Stimulated activated CD4-positive, alpha-beta T cell treated with anti-CD3 and anti-CD28 coated beads, TNF-alpha, amount 100 ng/mL, for 1 hour (primary cell): ENCODE data around the gene CD34.
"Not testable (repeated sequence)": the region's sequence is repeated elsewhere in the genome, so short reads cannot be mapped to it uniquely, and the experiment has no call there.

Experiments used
- DNase-seq, 3 donors: peaks; one replicate each; pipeline ENCODE4 v3.0.0-alpha.2; 2020; ENCODE audit warnings: low read depth in 3 of 3, low spot score in 1 of 3

CD34 gene

DNA sequence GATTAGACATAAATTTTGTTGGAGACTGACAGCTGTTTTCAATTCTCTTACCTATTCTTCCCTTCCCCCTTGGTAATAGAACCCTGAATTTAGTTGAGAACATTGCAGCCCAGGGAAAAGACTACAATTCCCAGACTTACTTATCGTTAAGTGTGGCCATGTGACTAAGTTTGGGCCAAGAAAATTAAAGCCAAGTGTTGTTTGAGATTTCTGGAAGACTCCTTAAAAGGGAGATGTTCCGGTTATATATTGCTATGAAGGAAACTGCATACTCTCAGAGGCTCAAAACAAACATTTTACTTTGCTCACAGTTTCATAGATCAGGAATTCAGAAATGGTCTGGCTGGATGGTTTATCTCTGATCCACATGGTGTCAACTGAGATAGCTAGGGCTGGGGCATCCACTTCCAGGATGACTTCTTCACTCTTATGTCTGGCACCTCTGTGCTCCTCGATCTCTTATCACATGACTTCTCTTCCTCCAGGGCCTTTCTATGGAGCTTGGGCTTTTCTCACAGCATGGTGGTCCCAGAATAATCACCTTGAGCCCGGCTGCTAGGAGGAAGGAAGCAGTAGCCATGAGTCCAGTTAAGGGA, 22.4 kb upstream of the CD34 start:
- DNase-seq: no peak

GRCh38 chr1:207926984-207927383, 16.1 kb upstream of the CD34 start:
- DNase-seq: no peak

DNA sequence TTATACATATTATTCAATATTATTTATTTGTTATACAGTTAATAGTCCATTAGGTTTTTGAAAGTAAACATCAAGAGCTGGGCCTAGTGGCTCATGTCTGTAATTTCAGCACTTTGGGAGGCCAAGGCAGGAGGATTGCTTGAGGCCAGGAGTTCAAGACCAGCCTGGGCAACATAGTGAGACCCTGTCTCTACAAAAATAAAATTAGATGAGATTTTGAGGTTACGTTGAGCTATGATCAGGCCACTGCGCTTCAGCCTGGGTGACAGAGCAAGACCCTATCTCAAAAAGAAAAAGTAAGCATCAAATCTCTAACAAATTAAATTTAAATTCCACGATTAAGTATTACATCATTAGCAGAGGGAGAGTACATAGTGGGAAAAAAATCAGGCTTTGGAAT, 15.0 kb upstream of the CD34 start:
- DNase-seq: not testable (repeated sequence)

DNA sequence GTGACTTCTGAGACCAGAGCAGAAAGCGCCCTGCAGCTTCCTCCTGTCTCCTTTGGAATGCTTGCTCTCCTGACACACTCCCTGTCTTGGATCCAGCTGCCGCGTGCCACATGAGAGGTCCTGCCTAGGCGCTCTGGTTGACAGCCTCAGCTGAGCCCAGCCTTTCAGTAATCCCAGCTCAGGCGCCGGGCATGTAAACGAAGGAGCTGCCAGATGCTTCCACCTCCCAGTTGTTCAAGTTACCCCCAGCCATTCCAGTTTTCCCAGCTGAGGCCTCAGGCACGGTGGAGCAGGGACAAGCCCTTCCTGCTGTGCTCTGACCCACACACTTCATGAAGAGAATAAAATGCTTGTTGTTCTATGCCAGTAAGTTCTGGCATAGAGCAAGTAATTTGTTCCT, 14.3 kb upstream of the CD34 start:
- DNase-seq: no peak

DNA sequence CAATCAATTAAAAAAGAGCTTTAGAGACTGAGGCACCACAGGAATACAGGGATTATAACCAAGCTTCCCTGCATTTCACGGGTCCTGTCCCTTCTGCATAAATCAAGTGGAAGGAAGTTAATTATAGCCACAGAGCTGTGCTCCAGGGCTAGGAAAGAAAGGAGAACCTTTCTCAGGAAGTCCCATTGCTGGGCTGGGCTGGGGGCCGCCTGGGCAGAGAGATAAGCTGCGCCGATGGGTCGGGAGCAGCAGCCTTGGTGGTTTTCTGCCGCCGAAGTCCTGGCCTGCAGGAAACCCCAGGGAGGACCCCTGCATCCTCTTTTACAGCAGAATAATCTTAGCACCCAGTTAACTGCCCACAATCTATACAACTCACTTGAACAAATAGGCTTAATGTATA, 12.6 kb upstream of the CD34 start:
- no peak for DNase-seq

- DNase-seq: no peak
These were observed 12.2 kb upstream of the CD34 start for GRCh38 chr1:207923121-207923520.

GRCh38 chr1:207922554-207922953, 11.6 kb upstream of the CD34 start:
- no peak for DNase-seq

DNA sequence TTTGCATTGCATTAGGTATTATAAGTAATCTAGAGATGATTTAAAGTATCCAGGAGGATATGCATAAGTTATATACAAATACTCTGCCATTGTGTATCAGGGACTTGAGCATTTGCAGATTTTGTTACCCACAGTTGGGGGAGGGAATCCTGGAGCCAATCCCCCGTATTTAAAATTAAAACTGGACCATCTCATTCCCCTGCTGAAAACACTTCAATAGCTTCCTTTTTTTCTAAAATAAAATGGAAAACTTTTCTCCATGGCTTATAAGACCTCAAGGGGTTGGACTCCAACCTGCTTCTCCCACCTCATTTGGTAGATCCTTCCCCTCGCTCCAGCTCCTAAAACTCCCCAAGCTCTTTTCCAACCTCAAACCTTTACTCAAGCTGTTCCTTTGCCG, 10.4 kb upstream of the CD34 start:
- no peak for DNase-seq

DNA sequence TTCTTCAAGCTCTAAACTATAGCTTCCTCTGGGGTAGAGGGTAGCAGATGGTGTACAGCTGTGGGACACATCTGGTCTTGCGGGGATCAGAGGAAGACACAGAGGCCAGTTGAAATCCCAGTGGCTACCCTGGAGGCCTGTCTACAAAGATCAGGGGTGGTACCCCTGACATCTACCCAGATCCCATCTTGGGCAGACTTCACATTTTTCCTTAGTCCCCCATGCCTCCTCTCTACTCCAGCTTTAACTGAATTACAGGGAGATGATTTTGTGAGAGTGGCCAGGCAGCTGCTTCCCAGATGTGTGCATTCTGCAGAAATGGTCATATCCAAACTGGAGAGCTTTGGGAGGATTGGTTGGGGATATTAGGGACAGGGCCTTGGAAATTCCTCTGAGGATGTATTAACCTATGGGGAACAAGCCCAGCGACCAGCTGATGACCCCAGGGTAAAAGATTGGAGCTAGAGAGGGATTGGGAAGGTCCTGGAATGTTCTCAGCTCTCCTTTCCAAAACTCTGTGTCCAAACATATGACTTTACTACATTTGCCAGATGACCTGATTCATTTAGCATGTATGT, 9.6 kb upstream of the CD34 start:
- DNase-seq: no peak

GRCh38 chr1:207919523-207920170, 8.7 kb upstream of the CD34 start:
- DNase-seq: no peak

DNA sequence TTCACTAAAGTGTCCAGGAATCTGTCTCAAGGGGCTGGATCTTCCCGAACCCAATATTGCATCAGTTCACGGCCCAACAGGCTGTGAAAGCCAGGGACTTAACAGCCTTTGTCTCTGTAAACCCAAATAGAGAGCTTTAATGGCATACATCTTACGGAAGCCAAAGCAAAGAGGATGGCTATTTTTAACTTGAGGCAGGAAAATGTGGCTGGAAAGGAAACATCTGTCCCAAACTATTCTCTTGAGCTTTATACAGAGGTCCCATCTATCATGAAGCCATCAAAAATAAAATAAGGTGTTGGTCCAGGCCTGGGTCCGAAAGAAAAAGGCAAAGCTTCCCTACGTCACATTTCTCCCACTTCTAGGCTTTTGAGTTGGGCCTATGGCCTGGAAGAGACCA, 7.7 kb upstream of the CD34 start:
- DNase-seq: no peak

GRCh38 chr1:207918011-207918410, 7.1 kb upstream of the CD34 start:
- DNase-seq: no peak

DNA sequence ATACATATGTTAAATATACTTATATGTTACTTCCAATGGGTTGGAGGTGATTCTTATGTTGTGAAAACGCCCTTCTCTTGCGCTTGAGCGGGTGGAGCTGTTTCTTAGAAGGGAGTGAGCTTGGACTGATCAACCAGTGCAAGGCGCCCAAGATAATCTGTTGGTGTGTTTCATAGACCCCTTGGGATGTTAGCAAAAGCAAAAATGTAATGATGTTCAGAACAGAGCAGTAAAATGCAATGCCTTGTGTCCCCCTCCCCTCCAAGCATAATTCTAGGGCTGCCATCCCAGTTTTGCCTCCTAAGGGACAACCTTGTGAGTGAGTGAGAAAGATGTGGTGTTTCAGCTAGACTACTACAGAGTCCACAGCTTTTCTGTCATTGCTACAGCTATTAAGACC, 6.2 kb upstream of the CD34 start:
- DNase-seq: no peak

DNA sequence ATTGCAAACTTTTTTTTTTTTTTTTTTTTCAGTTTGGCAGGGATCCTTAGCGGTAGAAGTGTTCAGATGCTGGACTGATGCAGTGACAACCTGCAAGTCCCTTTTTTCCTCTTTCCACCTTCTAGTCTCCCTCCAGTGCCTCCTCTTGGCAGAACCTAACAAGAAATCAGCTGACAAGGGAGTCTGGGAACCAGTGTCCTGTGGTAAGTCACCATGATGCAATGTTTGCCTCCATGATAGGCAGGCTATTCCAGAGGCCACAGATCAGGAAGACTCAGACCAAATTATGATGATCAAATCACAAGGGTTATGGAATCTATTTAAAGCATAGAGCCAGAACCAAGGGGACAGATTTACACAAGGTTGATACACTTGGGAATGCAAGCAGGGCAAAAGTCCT, 3.0 kb upstream of the CD34 start:
- DNase-seq: no peak

GRCh38 chr1:207911856-207912760, 1.2 kb upstream of the CD34 start:
- no peak for DNase-seq

GRCh38 chr1:207909687-207910086, 1.2 kb downstream of the CD34 start:
- DNase-seq: no peak

- DNase-seq: no peak
These were observed 2.7 kb downstream of the CD34 start for GRCh38 chr1:207908107-207908734.

GRCh38 chr1:207904391-207904790, 6.5 kb downstream of the CD34 start:
- DNase-seq: no peak

DNA sequence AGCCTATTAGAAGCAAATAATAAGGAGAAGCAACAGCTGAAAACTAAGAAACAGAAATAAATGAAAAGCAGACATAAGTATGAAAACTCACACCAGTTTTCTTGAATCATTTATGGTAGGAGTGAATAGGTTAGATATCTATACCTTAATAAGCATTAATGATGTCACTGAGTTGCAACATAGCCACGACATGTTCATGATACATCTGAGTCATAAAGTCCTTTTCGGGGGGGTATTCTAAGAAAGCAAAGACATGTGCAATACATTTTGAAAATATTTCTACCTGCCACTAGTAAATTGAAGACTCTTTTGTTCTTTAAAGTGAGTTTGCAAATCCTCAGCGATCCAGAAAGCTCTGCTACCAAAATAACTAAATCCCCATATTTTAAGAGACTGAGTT, 7.2 kb downstream of the CD34 start:
- no peak for DNase-seq

- no peak for DNase-seq
These were observed 7.9 kb downstream of the CD34 start for GRCh38 chr1:207903053-207903452.

DNA sequence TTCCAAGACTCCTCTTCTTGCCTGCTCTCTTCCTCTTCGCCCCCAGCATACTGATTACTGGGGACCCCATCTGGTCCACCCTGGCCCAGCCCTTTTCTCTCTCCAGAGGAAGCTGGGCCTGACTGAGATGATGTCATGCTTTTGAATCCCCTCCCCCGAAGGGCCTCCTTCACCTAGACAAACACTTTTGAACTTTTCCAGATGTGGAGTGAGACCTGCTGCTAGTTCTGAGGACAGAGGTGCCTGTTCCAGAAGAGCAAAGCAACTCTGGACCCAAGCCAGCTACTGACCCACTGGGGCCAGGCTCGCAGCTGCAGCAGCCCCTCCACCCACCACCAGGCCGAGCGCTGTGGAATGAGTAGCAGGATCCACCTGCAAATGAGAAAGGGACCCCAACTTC, 8.4 kb downstream of the CD34 start:
- no peak for DNase-seq
